ENCODE results near the gene KCNC4. TPM values are rescaled to one million over a fixed set of nuclear protein-coding genes. Genes with fewer than 3 reads are reported as not detected.

Gene KCNC4
- total and polyA plus RNA-seq, 2 of the 4 experiments (the other 2 are of a cell fraction): 0.18 to 2.3 TPM

DNA sequence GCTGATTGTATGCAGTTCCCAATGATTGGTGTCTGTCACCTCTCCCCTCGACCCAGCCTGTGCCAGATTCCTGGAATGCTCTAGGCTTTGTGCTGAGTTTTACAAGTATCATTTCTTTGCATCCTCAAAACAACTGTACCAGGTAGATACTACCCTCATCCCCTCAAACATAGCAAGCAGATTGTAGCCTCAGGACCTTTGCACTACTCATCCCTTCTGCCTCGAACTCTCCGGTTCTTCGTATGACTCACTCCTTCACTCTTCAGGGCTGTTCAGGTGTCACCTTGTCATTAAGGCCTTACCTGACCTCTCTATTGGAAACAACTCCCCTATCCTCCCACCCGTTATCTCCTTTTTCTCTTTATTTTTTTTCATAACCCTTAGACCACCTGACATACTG is 8.0 kb downstream of the KCNC4 start:
- H3K4me1 ChIP-seq (ENCODE audit: control insufficient read depth, insufficient read depth, low read length): no peaks in the 10 kb centered on the region
- H2AK5ac ChIP-seq (ENCODE audit: low read depth, low read length): no peak overlapping the region
- ATAC-seq (ENCODE audit: low read depth) (no peak), DNase-seq (no peak)
- no peaks in the 10 kb centered on the region for H3K9me1 ChIP-seq (ENCODE audit: insufficient read depth, low read length)
- no peak for TF ChIP-seq MXI1 (IDR thresholded peaks at IDR 0.05; ENCODE audit: borderline replicate concordance, low read depth, low read length)
- TF ChIP-seq MAFK (IDR thresholded peaks at IDR 0.05; ENCODE audit: low read depth, low read length): no peak
- no peak for TF ChIP-seq ELK1 (IDR thresholded peaks at IDR 0.05; ENCODE audit: borderline replicate concordance, low read depth, low read length)
- TF ChIP-seq MAZ (IDR thresholded peaks at IDR 0.05; ENCODE audit: borderline replicate concordance, low read depth, low read length): no peak
- no peak for TF ChIP-seq CHD1 (IDR thresholded peaks at IDR 0.05; ENCODE audit: low read depth, low read length)
- no peak for TF ChIP-seq RCOR1 (IDR thresholded peaks at IDR 0.05; ENCODE audit: insufficient replicate concordance, low read length)
- TF ChIP-seq CTCF (conservative IDR thresholded peaks at IDR 0.05; ENCODE audit: low read depth, low read length): no peak
- no peak for TF ChIP-seq SMC3 (IDR thresholded peaks at IDR 0.05; ENCODE audit: low read depth, low read length)
- no peak for TF ChIP-seq RAD21 (IDR thresholded peaks at IDR 0.05; ENCODE audit: low read length)
- CTCF ChIA-PET: no interaction called here
- no peak overlapping the region for H4K5ac ChIP-seq (ENCODE audit: low read depth, low read length)
- POLR2A ChIA-PET (ENCODE audit: unreplicated experiment): no interaction called here
- 92 to 100% methylated on average over 1 to 3 of the region's 5 CpGs for WGBS, 2 experiments (ENCODE audit: extremely low coverage in 2 of 2, insufficient read length in 1 of 2)
- H3K9ac ChIP-seq (ENCODE audit: low read depth, low read length): no peak overlapping the region
- H3K23ac ChIP-seq (ENCODE audit: low read depth, low read length): no peak overlapping the region
- H3K79me1 ChIP-seq (ENCODE audit: low read depth in 1 of 2, low read length in 2 of 2): no peaks in the 10 kb centered on the region
- H3K27ac ChIP-seq (ENCODE audit: insufficient read depth, low read length): no peak overlapping the region
- H4K20me1 ChIP-seq (ENCODE audit: insufficient read depth, low read length): no peaks in the 10 kb centered on the region
- H3K4me3 ChIP-seq (ENCODE audit: insufficient read depth, low read depth, low read length): no peak overlapping the region
- H3K4ac ChIP-seq (ENCODE audit: low read depth, low read length): no peak overlapping the region
- no peak overlapping the region for H4K8ac ChIP-seq (ENCODE audit: low read depth in 2 of 2, low read length in 2 of 2)
- H2BK15ac ChIP-seq (ENCODE audit: low read depth, low read length): no peak overlapping the region
- H2BK5ac ChIP-seq (ENCODE audit: low read depth, low read length, poor library complexity, severe bottlenecking): no peak overlapping the region
- no peak overlapping the region for H3K14ac ChIP-seq (replicated peaks; ENCODE audit: low read depth, low read length)
- in situ Hi-C loops (cut with MboI; ENCODE audit: low sequenced_read_pairs): no loop called here
- H3K56ac ChIP-seq (ENCODE audit: extremely low read depth, insufficient read depth, low read length): no peak overlapping the region
- H4K91ac ChIP-seq (ENCODE audit: insufficient read depth, low read depth, low read length): no peak overlapping the region
- no peak overlapping the region for H3K4me2 ChIP-seq (ENCODE audit: low read depth, low read length)
- H3K36me3 ChIP-seq (ENCODE audit: control insufficient read depth, insufficient read depth, low read length): no peaks in the 10 kb centered on the region
- intact Hi-C loops (cut with micrococcal nuclease): no loop called here
- H2AFZ ChIP-seq (replicated peaks; ENCODE audit: low read length, poor library complexity): no peak overlapping the region
- dilution Hi-C loops (cut with HindIII; ENCODE audit: low sequenced_read_pairs, unreplicated experiment): no loop called here
- no peaks in the 10 kb centered on the region for H3K9me3 ChIP-seq (ENCODE audit: control insufficient read depth, insufficient read depth, low read length)
- H2AK9ac ChIP-seq (replicated peaks; ENCODE audit: low read depth, low read length, poor library complexity): no peak overlapping the region
- no peak overlapping the region for H2BK120ac ChIP-seq (ENCODE audit: low read depth, low read length)
- no peak overlapping the region for H2BK20ac ChIP-seq (ENCODE audit: low read depth, low read length)
- BruUV-seq (replicated peaks): no TSS peak
- peaks cover 38% of the 10 kb centered on the region for H3K27me3 ChIP-seq (ENCODE audit: control insufficient read depth, insufficient read depth, low read length)
- no peak overlapping the region for H3K18ac ChIP-seq (ENCODE audit: low read depth, low read length)
